MM.1S (cell line): ENCODE measurements around the gene CNTNAP2.

Experiments used
- CTCF ChIP-seq: fragments of 300-600 bp; sonication (generic); IDR thresholded peaks from 2 replicates; pipeline ENCODE4 v1.5.1; 2016; ENCODE audit warnings: antibody characterized with exemption, low read length, mixed read lengths
- EZH2 ChIP-seq: fragments of 300-600 bp; sonication (generic); optimal IDR thresholded peaks from 2 replicates; pipeline ENCODE3; 2017; ENCODE audit warnings: low read depth, mild to moderate bottlenecking, antibody characterized with exemption, low read length, mixed read lengths

GRCh38 chr7:148042935-148043631, 1926.5 kb downstream of the CNTNAP2 start:
- TF ChIP-seq CTCF (no peak), EZH2 (no peak)
